ENCODE data around the gene GPR84.

The GPR84 gene

GRCh38 chr12:54374562-54375258 lies 10.4 kb upstream of the GPR84 start:
- H3K4me3 ChIP-seq (replicated peaks; ENCODE audit: low read depth, low read length) = no peak overlapping the region
- TF ChIP-seq, protein P1, sequence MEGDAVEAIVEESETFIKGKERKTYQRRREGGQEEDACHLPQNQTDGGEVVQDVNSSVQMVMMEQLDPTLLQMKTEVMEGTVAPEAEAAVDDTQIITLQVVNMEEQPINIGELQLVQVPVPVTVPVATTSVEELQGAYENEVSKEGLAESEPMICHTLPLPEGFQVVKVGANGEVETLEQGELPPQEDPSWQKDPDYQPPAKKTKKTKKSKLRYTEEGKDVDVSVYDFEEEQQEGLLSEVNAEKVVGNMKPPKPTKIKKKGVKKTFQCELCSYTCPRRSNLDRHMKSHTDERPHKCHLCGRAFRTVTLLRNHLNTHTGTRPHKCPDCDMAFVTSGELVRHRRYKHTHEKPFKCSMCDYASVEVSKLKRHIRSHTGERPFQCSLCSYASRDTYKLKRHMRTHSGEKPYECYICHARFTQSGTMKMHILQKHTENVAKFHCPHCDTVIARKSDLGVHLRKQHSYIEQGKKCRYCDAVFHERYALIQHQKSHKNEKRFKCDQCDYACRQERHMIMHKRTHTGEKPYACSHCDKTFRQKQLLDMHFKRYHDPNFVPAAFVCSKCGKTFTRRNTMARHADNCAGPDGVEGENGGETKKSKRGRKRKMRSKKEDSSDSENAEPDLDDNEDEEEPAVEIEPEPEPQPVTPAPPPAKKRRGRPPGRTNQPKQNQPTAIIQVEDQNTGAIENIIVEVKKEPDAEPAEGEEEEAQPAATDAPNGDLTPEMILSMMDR (IDR thresholded peaks at IDR 0.05; ENCODE audit: low read length, missing control alignments) = no peak

DNA sequence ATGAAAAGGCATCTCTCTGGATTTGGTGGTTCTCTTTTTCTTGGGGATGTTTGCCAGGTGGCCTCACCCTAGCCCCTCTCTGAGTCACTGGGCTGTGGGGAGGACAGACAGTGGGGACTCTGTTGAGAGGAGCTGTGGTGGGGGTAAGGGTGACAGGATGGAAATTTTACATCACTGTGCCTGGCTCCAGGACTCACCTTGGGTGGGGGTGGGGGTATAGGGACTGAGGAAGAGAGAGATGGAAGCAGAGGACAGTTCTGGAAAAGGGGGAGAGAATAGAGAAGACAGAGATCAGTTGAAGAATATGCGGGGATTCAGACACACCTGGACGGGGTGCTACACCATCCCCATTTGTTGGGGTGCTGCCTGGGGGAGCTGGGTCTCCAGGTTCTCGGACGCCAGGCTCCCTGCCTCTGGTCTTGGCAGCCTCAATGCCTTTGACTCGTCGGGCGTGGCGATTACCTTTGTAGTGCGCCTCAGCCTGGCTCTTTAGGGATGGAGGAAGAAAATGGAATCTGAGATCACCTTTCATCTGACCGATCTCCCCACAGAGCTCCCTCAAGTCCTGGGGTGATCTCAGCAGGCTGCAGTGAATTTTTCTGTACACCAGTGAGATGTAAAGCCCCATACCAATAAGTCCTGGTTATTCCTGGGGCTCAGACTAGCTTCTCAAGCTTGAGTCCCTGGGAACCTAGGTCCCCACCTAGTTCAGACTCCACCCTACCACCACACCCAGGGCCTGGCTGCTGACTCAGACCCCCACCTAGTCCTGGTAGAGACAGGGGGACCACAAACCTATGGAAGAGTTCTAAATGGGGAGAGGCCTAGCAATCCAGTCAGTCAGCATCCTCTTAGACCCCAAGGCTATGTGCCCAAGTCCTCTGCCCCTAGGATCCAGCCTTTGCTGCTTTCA lies 9.6 kb upstream of the GPR84 start:
- DNase-seq (ENCODE audit: low read depth) = no peak
- TF ChIP-seq, protein P1 (IDR thresholded peaks at IDR 0.05; ENCODE audit: low read length, missing control alignments) = no peak
- H3K4me3 ChIP-seq (replicated peaks; ENCODE audit: low read depth, low read length) = no peak overlapping the region

More at GRCh38 chr12:54374562-54375258, 10.4 kb upstream of the GPR84 start:
- DNase-seq (ENCODE audit: low read depth) = no peak

- DNase-seq (ENCODE audit: low read depth) = no peak
- TF ChIP-seq, protein P1 (IDR thresholded peaks at IDR 0.05; ENCODE audit: low read length, missing control alignments) = no peak
Measured at GRCh38 chr12:54372113-54372806, 8.0 kb upstream of the GPR84 start.

GRCh38 chr12:54371328-54372112 lies 7.2 kb upstream of the GPR84 start:
- H3K4me3 ChIP-seq (replicated peaks; ENCODE audit: low read depth, low read length) = no peak overlapping the region
- TF ChIP-seq, protein P1 (IDR thresholded peaks at IDR 0.05; ENCODE audit: low read length, missing control alignments) = no peak
- peak; percentile 65 for DNase-seq (ENCODE audit: low read depth)

More at GRCh38 chr12:54372113-54372806, 8.0 kb upstream of the GPR84 start:
- H3K4me3 ChIP-seq (replicated peaks; ENCODE audit: low read depth, low read length) = no peak overlapping the region

DNA sequence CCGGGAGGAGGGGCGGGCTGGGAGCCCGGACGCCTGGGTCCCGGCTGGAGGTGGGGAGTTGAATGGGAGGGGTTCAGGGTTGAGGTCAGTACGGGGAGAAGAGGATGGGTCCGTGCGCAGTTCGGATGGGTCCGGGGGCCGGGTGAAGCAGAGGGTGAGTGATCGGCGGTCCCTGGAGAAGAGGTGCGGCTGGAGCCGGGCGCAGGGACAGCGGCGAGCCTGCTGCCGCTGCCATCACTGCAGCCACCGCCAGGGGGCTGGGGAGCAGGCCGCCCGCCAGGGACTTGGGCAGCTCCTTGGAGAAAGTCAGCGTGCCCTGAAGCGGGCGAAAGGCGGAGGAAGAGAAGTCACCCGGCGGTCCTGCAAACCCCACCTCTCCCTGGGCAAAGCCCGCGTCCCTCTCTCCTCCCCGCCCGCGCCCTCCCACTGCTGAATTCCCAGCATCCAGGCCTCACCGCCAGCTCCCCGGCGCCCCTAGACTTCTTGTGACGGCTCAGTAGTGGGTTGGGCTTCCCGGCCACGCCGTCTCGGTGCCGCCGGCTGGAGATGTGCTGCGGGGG lies 6.0 kb upstream of the GPR84 start:
- TF ChIP-seq, protein P1 (IDR thresholded peaks at IDR 0.05; ENCODE audit: low read length, missing control alignments) = peak; percentile 80
- peak; percentile 84 for DNase-seq (ENCODE audit: low read depth)
- peak overlapping the region; percentile 41 for H3K4me3 ChIP-seq (replicated peaks; ENCODE audit: low read depth, low read length)

All from fibroblast of pulmonary artery (primary cell).